Choroid plexus epithelial cell (primary cell): ENCODE data around the gene SLC2A1.

Experiments used
- DNase-seq: peaks from one replicate; pipeline ENCODE4 v3.0.0-alpha.2; 2010; ENCODE audit warnings: low read depth
- H3K4me3 ChIP-seq: 2 replicates; pipeline ENCODE4 v1.5.1; 2011; ENCODE audit warnings: low read depth, mild to moderate bottlenecking, control low read depth, low read length, moderate library complexity
- TF ChIP-seq, protein P1 (sequence below): conservative IDR thresholded peaks from 2 replicates; pipeline ENCODE4 v1.5.1; 2011; ENCODE audit warnings: low read depth, mild to moderate bottlenecking, control low read depth, inconsistent platforms, low read length, moderate library complexity

SLC2A1 gene

DNA sequence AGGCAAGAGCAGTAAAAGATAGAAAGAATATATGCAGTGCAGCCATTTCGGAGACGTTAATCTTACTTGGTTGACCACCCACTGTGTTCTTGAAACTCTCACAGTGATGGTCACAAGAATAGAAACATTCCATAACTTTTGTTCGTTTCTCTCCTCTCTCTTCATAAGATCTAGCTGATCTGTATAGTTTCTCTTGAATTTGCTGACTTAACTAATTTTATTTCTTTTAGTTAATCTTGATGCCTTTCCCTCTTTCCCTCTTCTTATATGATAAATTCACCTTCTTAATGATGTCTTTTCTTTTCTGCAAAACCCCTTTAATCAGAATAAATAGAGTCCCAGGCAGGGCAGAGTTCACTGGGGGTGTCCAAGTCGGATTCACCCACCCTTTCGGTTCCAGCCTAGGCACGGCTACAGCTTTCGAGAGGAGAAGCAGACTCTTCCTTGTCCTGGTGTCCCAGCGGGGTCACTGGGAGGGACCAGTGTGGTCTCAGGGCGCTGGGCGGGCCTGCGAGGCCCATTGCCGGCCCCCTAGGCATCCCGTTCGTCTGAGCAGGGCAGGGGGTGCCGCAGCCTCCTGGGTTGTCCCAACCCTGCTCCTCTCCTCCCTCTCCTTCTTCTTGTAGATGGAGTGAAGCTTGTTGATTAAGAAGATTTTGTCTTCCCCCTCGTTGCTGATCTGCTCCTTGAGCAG is 72.5 kb downstream of the SLC2A1 start:
- TF ChIP-seq, protein P1, sequence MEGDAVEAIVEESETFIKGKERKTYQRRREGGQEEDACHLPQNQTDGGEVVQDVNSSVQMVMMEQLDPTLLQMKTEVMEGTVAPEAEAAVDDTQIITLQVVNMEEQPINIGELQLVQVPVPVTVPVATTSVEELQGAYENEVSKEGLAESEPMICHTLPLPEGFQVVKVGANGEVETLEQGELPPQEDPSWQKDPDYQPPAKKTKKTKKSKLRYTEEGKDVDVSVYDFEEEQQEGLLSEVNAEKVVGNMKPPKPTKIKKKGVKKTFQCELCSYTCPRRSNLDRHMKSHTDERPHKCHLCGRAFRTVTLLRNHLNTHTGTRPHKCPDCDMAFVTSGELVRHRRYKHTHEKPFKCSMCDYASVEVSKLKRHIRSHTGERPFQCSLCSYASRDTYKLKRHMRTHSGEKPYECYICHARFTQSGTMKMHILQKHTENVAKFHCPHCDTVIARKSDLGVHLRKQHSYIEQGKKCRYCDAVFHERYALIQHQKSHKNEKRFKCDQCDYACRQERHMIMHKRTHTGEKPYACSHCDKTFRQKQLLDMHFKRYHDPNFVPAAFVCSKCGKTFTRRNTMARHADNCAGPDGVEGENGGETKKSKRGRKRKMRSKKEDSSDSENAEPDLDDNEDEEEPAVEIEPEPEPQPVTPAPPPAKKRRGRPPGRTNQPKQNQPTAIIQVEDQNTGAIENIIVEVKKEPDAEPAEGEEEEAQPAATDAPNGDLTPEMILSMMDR = no peak
- no peak overlapping the region for H3K4me3 ChIP-seq
- peak; percentile 8 for DNase-seq

DNA sequence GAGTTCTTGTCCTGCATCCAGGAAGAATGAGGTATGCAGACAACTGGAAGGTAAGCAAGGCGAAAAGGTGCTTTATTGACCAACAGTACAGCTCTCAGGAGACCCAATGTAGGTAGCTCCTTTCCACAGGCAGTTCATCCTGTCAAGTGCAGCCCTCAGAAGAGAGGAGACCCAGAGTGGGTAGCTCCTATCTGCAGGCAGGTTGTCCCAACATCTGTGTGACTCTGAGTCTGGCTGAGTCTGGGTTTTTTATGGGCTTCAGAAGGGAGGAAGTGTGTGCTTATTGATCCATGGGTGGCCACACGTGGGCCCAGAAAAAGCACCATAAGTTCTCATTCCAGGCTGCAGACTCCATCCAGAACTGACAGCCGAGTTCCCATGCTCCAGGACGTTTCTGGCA is 78.3 kb downstream of the SLC2A1 start:
- TF ChIP-seq, protein P1 = no peak
- H3K4me3 ChIP-seq = no peak overlapping the region
- no peak for DNase-seq

DNA sequence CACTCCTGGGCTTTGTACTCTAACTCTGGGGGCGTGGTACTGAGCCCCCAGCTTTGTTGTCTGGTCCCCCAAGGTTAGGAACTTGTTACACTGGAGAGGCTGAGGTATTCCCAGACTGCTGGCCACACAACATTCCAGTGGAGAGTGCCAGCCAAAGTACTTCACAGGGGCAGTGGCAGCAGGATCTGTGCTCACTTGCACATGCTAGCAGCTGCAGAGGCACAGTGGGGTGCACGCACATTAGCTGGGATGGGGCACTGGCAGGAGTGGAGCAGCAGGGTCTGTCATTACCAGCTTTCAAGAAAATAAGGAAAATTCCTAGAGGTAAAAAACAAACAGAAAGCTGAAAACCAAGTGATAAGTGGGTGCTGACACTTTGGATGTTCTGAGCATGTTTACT is 81.3 kb downstream of the SLC2A1 start:
- no peak for DNase-seq
- H3K4me3 ChIP-seq = no peak overlapping the region
- TF ChIP-seq, protein P1 = no peak

DNA sequence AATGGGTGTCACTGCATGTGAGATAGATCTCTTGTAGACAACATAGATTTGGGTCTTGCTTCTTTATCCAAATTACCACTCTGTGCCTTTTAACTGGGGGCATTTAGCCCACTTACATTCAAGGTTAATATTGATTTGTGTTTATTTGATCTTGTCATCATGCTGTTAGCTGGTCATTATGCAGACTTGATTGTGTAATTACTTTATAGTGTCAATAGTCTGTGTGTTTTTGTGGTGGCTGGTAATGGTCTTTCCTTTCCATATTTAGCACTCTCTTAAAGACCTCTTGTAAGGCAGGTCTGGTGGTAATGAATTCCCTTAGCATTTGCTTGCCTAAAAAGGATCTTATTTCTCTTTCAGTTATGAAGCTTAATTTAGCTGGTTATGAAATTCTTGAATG is 82.7 kb downstream of the SLC2A1 start:
- TF ChIP-seq, protein P1 = no peak
- no peak overlapping the region for H3K4me3 ChIP-seq
- no peak for DNase-seq
